Middle frontal gyrus (tissue), 1 donor: ENCODE data around the gene TPBGL.

Experiments used
- DNase-seq: peaks from one replicate; pipeline ENCODE4 v3.0.0-alpha.2; 2015; ENCODE audit warnings: low spot score; ENCODE audit errors: extremely low spot score

TPBGL gene

DNA sequence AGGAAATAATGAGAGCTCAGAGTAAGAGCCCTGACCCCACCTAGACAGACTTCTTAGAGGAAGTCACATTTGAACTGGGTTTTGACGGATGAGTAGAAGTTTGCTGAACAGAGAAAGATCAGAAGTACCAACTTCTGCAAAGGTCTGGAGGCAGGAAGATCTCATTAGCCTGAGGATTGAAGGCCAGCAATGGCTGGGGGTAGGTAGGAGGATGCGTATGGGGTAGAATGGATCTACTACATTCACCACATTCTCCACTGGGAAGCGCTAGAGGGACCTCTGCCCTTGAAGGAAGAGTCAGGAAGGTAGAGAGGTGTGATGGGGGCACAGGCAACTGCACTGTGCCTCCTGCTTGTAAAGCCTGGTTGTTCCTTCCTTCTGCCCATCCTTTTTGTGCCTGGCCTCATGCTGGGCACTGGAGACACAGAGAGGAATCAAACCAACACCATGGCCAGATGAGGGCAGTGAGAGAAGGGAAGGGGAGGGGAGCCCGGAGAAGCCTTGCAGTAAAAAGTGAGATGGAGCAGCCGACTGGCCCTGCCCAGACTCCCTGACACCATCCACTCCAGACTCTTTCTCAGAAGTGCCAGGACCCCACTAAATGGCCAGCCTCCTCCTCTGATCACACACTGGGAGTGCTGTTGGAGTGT is 4.9 kb downstream of the TPBGL start:
- no peak for DNase-seq

DNA sequence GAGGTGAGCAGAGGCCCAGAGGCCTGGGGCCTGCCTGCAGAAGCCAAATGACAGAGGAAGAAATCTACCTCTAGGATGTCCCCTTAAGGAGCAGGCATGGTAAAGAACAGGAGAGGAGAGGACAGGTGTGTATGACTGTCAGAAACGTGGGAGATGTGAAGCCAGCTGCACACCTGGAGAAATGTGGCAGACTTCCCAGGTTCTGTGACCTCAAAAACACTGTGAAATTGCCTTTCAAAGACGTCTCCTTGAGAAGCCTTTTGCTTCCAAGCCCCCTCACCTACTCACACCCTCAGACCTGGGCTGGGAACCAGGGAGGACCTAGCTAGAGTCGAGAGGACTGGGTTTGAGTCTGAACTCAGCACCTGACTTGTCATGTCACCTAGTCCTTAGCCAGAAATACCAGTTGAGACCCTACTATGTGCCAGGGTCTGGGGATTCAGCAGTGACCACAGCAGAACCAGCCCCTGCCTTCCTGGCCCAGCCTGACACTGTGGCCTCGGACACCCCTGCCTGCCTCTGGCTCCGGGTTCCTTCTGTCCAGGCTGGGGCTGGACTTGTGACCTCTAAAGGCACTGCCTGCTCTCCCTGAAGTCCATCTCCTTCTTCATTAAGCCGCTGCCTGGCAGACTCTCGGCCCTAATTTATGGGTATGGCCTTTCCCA is 5.6 kb downstream of the TPBGL start:
- DNase-seq: no peak

DNA sequence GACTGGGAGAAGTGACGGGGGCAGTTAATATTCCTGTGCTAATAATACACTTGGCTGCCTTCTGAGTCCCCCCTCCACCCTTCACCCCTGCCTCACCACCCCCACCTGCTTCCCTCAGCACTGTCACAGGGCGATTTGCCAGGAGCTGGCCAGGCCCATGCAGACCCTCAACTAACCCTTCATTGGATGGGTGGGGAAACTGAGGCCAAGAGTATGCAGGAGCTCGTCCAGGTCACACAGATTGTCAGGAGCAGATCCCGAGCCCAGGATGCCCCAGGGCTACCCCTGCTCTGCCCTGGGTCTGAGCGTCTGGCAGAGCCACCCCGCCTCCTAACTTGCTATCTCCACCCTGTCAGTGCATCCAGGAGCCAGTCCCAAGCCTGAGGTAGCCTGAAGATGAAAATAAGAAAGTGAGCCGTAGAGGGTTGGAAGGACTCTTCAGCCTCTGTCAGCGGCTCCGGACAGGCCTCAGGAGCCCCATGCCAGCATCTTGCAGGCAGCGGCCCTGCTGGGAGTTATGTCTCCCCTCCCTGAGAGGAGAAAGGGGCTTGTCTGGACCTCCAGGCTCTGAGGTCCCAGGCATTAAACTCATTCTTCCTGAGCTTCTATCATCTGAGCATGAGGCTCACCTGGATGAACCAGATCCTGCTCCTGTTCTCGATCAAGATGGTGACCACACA is 6.2 kb downstream of the TPBGL start:
- no peak for DNase-seq

DNA sequence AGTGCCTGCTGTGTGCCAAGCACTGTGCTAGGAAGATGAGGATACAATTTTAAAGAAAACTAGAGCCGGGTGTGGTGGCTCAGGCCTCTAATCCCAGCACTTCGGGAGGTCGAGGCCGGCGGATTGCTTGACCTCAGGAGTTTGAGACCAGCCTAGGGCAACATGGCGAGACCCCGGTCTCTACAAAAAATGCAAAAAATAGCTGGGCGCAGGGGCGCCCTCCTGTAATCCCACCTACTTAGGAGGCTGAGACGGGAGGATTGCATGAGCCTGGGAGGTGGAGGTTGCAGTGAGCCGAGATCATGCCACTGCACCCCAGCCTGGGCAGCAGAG is 8.3 kb downstream of the TPBGL start:
- DNase-seq: no peak

DNA sequence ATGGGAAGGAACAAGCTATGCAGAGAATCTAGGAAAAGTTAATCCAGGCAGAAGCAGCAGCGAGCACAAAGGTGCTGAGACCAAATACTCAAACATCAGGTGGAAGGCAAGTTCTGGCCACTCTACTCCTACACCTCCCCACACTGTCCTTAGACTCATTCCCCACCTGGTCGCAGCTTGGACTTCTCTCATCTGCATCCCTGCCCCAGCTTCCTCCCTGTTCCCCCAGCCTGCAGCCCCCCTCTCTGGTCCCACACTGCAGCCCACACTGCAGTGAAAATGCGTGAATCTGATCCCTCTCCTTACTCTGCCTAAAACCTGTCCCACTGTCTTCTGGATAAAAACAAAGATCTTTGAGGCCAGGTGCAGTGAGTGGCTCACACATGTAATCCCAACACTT is 9.1 kb downstream of the TPBGL start:
- no peak for DNase-seq

DNA sequence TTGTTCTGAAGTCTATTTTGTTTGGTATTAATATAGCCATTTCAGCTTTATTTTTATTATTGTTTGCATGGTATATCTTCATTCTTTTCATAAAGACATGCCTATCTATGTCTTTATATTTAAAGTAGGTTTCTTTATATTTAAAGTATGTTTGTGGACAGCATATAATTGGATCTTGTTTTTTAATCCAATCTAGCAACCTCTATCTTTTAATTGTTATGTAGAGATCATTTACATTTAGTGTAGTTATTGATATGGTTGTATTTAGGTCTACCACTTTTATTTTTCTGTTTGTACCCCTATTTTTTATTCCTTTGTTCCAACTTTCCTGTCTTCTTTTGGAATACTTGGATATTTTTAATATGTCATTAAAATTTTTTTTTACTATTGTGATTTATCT is 13.8 kb downstream of the TPBGL start:
- DNase-seq: no peak

DNA sequence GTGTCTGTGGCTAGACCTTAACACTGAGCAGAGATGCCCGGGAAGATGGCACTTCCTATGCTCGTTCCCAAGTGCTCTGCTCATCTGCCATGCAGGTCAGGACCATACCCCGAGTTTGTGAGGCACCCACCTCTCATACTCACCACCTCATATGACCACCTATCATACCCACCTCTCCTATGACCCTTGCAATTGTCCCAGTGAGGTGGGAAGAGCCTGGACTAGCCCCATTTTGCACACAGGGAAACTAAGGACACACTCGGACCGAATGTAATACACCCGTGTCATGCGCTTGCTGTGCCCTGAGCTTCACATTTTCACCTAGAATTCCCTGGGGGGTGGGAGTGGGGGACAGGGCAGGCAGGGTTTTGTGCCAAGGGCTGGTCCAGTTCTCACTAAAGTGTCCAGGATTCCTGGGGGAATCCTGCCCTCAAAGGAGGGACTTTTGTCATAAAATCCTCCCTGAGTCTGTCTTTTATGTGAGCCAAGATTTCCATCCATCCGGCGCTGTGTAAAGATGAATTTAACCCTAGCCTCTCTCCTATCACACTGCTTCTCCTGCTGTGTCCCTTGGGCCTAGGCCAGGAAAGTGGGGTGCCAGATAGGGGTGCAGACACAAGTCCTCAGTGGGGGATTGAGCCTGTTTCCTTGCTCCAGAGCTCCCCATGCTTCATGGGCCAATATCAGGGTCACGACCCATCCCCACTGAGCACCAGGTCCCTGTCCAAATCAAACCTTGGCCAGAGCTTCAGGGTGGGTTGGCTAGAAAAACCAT is 20.0 kb downstream of the TPBGL start:
- no peak for DNase-seq

DNA sequence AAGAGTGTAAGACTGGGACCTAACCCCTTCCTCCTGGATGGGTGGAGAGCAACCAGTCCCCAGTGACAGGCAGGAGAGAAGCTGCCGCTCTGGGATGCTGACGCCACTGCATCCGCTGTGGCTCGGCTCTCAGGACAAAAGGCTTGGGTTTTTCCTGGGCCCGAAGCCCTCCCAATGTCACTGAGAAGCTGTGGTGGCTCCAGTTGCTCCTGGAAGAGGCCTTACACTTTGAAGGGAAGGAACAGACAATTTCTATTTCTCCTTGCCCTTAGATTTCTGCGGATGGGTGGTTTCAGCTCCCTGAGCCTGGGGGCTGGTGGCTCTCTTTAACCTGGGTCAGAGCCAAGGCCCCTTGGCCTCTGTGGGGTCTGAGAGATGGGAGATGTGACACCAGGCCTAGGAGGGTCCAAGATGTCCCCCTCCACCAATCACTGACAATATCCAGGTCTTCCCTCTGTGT is 21.4 kb downstream of the TPBGL start:
- DNase-seq: no peak

DNA sequence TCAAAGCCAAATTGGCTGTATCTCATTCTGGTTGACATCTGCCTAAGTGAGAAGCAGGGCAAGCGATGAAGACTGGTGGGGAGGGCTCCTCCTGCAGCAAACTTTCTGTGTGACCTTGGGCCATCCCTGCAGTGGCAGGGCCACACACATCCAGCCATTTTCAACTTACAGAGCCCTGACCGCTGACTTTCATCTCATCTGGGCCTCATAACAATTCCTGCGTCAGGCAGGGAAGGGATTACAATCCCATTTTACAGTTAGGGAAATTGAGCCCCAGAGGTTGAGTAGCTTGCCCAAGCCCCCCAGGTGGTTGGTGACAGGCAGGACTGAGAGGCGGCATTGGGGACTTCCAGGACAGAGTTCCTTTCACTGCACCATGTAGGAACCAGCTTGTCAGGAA is 21.9 kb downstream of the TPBGL start:
- no peak for DNase-seq

DNA sequence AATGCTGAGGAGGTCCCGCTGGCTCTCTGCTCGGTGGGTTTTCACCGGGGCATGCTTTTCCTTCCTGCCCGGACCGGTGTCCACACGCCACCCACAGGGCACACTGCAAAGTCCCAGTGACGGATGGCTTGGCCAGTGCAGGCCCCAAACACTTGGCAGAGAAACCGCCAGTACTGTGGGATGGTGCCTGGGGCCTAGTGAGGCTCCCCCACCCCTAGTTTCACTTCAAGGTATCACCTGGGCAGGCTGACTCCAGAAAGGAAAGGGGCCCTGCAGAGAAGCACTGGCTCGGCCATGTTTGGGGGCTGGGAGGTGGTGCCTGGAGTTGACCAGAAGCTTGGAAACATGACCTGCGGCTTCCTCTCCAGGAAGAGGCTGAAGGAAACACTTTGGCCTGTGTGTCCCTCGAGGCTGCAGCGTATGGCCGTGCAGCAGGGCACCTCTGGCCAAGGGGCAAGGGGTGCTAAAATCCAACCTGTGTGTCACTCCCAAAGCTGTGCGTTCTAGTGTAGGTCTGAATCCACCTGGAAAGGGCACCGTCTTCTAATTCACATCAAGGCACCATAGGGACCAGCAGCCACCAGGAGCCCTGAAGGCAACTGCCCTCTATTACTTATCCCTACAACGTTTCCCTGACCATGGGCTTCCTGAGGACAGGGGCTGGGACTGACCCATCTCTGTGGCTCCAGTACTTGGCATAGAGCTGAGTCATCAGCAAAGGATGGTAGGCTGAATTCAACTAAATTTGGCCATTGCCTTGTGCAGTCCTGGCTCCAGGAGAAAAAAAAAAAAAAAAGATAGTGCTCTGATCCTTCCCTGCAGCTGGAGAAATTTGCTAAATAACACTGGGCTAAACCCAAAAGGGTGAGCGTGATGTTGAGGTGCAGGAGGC is 22.6 kb downstream of the TPBGL start:
- DNase-seq: no peak

DNA sequence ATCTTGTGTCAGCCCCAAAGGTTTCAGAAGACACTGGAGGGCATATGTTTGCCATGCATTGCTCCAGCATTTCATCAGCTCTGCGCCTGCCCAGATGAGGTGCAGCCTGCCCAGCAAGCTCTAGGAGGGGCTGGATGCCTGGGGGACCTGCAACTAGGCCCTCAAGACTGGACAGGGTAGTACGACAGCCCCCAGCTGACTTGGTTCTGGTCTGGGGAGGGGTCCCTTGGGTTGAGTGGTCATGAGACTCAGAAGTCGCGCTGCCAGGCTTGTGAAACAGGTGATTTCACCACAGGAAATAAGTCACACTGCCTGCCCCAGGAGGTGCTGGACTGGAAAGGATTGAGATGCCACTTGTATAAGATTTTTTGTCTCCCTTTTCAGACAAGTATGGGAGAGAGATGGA is 23.4 kb downstream of the TPBGL start:
- DNase-seq: no peak

DNA sequence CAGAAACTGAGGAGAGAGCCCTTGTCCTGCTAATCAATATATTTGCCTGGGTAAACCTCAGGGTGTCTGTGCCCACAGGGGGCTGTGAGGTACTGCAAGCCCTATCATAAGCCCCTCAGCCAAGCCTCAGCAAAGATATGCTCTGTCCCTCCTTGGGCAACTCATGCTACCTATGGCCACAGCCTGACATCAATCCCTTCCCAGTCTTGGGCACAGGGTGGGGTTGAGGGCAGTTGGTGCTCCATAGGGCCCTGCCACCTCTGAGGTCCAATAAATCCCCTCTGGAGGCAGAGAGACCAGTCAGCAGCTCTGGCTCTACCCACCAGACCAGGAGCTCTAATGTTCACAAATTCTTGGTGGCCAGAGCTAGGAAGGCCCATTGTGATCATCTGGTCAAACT is 23.8 kb downstream of the TPBGL start:
- no peak for DNase-seq

DNA sequence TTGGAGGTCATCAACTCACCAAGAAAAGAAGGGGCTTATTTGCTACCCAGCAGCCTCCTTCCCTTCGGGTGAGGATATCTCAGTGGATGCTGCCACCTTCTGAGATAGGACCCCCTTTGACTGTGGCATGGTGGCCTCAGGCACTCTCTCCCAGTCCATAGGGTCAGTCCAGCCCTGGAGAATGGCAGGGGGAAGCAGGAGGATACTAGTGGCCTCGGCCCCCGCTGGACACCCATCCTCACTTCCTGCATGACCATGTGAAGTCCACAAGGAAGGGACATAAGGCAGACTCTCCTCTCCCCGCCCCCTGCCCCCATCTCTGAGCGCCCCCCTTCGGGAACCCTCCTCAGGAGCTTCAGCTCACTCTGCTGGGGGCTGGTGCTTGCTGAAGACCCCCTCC is 24.4 kb downstream of the TPBGL start:
- no peak for DNase-seq

DNA sequence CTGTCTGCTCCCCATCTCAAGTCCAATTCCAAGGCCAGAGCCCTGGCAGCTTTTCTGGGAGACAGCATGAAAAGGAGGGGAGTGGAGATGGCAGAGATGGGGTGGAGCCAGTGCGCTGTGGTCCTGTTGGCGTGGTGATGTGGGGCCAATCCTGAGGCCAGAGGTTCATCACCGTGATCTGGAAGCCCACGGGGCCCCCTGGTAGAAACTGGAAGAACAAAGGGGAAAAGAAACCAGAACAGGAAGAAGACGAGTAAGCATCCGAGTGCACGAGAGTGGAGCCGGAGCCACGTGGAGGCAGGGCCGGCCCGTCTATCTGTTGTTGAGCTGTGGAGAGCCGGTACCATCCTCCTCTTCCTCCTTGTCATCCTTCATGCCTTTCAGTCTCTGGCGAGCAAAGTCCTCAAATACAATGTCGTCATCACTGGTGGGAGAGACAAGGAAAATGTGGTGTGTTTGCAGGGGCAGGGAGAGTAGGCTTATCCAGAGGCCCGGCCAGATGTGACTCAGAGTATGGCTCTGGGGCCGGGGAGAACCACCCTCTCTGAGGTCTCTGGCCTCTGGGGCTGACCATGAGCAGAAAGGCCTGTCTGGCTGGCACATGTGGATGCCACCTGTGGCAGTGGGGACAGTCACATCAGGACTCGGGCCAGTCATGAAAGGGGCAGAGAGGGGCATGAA is 25.4 kb downstream of the TPBGL start:
- DNase-seq: no peak

DNA sequence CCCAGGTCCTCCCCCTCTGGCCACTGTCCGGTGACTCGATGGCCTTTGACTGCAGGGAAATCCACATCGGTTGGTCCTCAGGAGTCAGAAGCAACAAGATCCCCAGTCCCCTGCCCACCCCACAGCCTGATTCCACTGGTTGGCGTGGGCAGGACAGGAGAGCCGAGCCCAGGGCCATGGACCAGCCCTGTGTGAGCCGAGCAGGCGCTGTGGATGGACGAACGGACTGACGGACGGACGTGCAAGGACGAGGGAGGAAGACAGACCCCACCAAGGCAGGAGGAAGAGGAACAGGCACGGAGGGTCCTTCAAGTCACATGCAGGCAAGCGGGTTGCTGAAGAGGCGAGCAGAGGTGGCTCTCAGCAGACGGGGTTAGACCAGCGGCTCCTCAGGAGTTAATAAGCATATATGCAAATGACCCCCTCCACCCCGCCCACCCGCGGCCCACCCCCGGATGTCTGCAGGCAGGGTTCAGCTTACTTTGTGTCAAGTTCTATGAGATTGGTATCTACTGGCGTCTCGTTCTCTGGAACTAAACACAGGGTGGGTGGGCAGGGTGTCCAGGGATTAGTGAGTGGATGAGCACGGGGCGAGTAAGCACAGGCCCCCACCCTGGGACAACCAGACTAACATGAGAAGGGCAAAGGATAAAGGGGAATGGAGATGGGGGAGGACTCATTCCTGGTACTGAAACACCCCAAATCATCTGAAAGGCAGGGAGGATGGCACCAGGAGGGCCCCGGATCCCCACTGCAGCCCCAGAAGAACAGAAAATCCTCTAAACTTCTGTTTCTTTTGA is 26.8 kb downstream of the TPBGL start:
- DNase-seq: no peak

DNA sequence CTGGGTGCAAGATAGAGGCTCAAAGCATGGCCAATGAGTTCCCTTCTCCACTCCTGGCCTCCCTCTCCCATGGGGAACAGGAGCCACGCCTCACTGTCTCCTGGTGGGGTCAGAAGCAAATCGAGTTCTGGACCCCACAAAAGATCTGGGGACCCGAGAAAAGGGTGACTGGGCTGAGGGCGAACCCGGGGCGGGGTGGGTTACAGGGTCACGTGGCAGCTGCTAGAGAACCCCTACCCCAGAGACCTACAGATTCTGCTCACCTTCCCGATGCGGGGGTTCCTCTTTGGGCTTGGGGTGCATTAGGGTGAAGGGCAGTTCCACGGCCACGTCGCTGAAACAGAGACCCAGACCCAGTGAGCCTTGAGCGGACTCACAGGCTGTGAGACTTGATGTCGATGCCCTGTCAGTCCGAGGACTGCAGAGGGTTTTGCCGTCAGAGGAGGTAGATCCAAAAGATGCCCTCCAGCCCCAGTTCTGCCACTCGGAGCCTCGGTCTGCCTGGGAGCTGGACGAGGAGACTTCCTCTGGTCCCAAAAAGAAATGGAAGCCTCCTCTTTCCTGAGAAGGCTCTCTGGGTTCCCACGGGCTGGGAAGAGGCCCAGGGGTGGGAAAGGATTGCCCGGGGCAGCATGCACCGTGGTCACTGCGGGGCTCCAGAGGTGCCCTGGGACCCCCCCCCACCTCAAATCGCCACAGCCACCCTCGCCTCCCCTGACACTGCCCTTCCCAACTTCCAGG is 28.2 kb downstream of the TPBGL start:
- DNase-seq: no peak

DNA sequence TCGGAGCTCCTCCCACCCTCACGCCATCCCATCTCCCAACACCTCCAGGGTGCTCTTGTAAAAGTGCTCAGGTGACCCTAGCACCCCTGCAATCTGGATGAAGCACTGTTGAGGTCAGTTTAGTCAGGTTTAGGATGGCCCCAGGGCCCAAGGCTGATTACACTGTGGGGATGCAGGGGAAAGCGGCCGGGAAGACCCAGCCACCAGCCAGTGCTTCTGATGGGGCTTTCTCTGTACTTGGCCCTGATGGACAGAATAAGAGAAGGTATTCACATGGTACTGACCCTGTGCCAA is 28.7 kb downstream of the TPBGL start:
- no peak for DNase-seq

DNA sequence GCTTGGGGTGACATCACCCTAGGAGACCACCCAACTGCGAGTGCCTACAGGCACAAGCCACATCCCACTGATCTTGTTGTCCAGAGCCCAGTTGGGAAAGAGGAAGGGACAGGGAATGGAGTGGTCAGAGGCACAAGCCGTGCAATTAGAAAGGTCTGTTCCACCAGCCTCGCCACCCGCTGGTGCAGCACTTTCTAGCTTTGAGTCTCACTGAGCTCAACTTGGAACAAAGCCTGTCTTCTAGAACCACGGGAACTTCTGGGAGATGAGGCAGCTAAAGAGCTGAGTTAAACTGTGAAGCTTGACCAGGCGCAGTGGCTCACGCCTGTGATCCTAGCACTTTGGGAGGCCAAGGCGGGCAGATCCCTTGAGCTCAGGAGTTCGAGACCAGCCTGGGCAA is 29.3 kb downstream of the TPBGL start:
- DNase-seq: no peak

DNA sequence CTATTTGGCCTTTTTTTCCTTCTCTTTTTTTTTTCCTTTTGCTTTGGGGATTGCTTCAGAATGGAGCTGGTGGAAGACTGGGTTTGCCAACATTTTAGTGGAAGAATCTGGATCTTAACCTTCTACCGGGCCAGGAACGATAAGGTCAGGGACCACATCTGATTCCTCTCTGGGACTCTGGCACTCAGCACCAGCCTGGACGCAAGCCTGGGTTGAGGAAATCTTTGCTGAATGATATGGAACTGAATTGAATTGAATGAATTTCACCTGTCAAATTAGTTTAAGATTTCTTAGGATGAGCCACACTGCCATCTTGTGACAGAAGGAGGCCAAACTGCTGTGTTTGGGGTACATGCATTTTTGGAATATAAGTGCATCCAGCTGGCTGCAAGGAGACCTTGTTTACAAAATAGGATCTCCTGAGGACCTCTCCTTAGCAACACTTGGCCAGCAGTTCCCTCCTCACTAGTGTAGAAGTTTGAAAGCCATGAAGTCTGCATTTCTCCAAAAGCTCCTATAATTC is 30.4 kb downstream of the TPBGL start:
- no peak for DNase-seq
